ENCODE measurements around the gene FRYL. TPM values are rescaled to one million over a fixed set of nuclear protein-coding genes. Genes with fewer than 3 reads are reported as not detected.

Gene FRYL
- total RNA-seq, 1 donor from 2014 or later: 190 TPM

DNA sequence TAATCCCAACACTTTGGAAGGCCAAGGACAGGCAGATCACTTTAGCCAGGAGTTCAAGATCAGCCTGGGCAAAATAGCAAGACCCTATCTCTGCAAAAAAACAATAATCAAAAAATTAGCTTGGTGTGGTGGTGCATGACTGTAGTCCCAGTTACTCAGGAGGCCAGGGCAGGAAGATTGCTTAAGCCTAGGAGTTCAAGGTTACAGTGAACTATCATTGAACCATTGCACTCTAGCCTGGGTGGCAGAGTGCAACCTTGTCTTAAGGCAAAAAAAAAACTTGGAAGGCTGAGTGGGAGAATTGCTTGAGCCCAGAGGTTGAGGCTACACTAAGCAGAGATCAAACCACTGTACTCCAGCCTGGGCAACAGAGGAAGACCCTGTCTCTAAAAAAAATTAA lies 5.2 kb upstream of the FRYL start:
- no peak for DNase-seq
- Mint-ChIP-seq H3K4me3 (ENCODE audit: unreplicated experiment) (no peak overlapping the region), H3K9me3 (ENCODE audit: unreplicated experiment) (peaks cover 10% of the 10 kb centered on the region), H3K27me3 (ENCODE audit: unreplicated experiment) (peaks cover 7% of the 10 kb centered on the region), H3K27ac (ENCODE audit: unreplicated experiment) (no peak overlapping the region), H3K4me1 (ENCODE audit: low read depth, unreplicated experiment) (peaks cover 21% of the 10 kb centered on the region), H3K36me3 (ENCODE audit: unreplicated experiment) (peaks cover 4% of the 10 kb centered on the region)
- TF ChIP-seq, protein P1, sequence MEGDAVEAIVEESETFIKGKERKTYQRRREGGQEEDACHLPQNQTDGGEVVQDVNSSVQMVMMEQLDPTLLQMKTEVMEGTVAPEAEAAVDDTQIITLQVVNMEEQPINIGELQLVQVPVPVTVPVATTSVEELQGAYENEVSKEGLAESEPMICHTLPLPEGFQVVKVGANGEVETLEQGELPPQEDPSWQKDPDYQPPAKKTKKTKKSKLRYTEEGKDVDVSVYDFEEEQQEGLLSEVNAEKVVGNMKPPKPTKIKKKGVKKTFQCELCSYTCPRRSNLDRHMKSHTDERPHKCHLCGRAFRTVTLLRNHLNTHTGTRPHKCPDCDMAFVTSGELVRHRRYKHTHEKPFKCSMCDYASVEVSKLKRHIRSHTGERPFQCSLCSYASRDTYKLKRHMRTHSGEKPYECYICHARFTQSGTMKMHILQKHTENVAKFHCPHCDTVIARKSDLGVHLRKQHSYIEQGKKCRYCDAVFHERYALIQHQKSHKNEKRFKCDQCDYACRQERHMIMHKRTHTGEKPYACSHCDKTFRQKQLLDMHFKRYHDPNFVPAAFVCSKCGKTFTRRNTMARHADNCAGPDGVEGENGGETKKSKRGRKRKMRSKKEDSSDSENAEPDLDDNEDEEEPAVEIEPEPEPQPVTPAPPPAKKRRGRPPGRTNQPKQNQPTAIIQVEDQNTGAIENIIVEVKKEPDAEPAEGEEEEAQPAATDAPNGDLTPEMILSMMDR (IDR thresholded peaks at IDR 0.05; ENCODE audit: partially characterized antibody, unreplicated experiment): no peak

DNA sequence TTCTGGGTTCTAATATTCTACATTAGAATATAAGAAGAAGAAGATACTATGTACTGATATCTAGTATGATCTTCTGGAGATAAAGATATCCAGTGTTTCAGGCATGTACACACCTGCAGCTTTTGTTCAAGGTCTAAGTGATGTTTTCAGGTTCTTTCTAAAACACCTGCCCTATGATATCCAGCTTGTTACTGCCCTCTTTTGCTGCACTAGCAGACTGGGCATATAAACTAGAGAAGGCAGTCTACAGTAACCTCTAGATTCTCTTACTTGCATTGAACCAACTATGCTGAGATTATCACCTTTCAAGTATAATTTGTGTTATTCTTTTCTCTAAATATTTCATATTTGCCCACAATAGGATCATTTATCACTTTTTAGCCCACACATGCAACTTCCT lies 1.9 kb upstream of the FRYL start:
- Mint-ChIP-seq H3K36me3 (ENCODE audit: unreplicated experiment) (no peaks in the 10 kb centered on the region), H3K27me3 (ENCODE audit: unreplicated experiment) (peaks cover 19% of the 10 kb centered on the region), H3K9me3 (ENCODE audit: unreplicated experiment) (peaks cover 26% of the 10 kb centered on the region), H3K27ac (ENCODE audit: unreplicated experiment) (no peak overlapping the region), H3K4me3 (ENCODE audit: unreplicated experiment) (no peak overlapping the region), H3K4me1 (ENCODE audit: low read depth, unreplicated experiment) (peaks cover 22% of the 10 kb centered on the region)
- TF ChIP-seq, protein P1 (IDR thresholded peaks at IDR 0.05; ENCODE audit: partially characterized antibody, unreplicated experiment): no peak
- DNase-seq: no peak

DNA sequence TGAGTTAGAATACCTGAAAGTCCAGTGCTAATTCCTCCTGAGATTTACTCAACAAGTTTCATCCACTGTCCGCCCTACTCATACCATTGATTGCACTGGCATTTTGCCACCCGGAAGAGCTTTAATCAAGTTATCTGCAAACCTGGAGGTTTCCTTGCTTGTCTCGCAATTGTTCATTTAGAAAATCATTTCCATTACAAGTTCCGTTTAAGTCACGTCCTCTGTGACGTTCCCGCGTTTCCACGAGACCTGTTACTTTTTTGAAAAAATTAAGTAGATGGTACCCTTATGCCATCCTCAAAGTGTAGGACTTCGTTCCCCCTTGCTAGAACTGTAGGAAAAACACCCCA lies 761 bp upstream of the FRYL start:
- Mint-ChIP-seq H3K4me3 (ENCODE audit: unreplicated experiment) (peak overlapping the region; percentile 97), H3K4me1 (ENCODE audit: low read depth, unreplicated experiment) (peaks cover 23% of the 10 kb centered on the region), H3K36me3 (ENCODE audit: unreplicated experiment) (no peaks in the 10 kb centered on the region), H3K27ac (ENCODE audit: unreplicated experiment) (peak overlapping the region; percentile 93), H3K27me3 (ENCODE audit: unreplicated experiment) (peaks cover 21% of the 10 kb centered on the region), H3K9me3 (ENCODE audit: unreplicated experiment) (peaks cover 29% of the 10 kb centered on the region)
- TF ChIP-seq, protein P1 (IDR thresholded peaks at IDR 0.05; ENCODE audit: partially characterized antibody, unreplicated experiment): no peak
- no peak for DNase-seq

DNA sequence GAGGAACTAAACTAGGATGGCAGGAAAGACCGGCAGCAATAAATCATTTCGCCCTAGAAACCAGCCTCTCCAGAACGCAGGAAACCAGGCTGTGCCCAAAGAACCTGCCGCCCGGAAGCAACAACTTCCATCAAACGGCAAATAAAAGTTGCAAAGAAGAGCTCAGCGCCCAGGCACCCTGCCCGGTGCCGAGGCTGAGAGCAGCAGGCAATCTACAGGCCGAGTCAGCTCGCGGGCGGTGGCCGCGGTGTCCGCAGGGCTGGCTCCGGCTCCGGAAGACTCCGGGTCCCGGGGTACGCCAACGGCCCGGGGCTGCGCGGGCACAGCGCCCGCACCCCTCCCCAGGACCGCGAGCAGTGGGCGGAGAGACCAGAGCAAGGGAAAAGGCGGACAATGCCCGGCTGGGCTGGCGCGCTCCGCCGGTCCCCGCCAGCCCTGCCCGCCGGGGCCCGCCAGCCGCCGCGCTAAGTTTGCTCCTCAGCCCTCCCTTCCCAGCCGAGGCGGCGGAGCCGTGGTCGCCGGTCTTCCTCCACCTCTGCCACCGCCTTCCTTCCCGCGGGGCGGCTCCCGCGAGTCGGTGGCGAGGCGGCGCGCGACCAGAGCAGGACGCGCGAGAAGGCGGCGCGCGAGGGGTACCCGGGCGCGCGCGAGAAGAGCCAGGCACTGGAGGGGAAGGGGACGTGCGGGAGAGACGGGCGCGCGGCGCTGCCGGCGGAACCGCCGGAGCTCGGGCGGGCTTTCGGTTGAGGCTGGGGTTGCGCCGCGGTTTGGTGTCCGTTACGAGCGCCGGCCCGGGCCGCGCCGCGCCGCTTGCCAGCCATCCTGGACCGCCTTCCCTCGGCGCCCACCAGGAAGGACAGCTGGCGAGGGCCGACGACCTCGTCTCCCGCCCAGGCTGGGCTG lies 733 bp downstream of the FRYL start:
- Mint-ChIP-seq H3K4me3 (ENCODE audit: unreplicated experiment) (peak overlapping the region; percentile 99), H3K4me1 (ENCODE audit: low read depth, unreplicated experiment) (peaks cover 29% of the 10 kb centered on the region)
- TF ChIP-seq, protein P1 (IDR thresholded peaks at IDR 0.05; ENCODE audit: partially characterized antibody, unreplicated experiment): no peak

DNA sequence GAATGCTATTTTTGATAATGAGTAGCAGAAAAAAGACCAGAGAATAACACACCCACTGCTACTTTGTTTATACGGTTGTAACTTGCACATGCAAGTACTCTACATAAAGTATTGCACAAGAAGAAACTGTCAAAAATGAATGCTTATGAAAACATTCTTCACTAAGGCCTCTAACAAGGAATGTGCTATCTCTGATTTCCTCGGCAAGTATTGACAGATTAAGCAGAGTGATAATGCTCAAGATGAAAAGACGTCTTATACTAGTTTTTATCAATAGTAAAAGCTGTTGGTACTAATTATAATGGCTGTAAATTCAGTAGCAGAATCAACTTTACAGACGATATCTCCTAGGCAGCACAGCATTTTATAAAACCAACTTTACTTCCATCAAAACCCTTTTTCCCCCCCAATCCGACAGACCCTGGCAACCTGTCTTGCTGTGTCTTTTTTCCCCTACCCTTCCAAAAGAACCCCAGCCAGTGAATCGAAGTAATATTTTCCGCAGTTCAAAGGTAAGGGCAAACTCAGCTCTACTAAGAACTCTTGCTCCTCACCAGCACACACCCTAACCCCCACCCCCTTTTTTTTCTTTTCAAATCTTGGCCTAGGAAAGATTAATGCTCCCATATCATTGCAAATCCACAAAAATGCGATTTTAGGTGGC lies 1.5 kb downstream of the FRYL start:
- Mint-ChIP-seq H3K4me1 (ENCODE audit: low read depth, unreplicated experiment) (peaks cover 27% of the 10 kb centered on the region), H3K36me3 (ENCODE audit: unreplicated experiment) (no peaks in the 10 kb centered on the region), H3K4me3 (ENCODE audit: unreplicated experiment) (peak overlapping the region; percentile 99), H3K27ac (ENCODE audit: unreplicated experiment) (peak overlapping the region; percentile 99), H3K27me3 (ENCODE audit: unreplicated experiment) (peaks cover 21% of the 10 kb centered on the region), H3K9me3 (ENCODE audit: unreplicated experiment) (peaks cover 29% of the 10 kb centered on the region)
- DNase-seq: no peak
- TF ChIP-seq, protein P1 (IDR thresholded peaks at IDR 0.05; ENCODE audit: partially characterized antibody, unreplicated experiment): no peak

More for the DNA sequence above, 733 bp downstream of the FRYL start:
- H3K27ac Mint-ChIP-seq (ENCODE audit: unreplicated experiment): peak overlapping the region; percentile 99
- H3K9me3 Mint-ChIP-seq (ENCODE audit: unreplicated experiment): peaks cover 29% of the 10 kb centered on the region
- H3K27me3 Mint-ChIP-seq (ENCODE audit: unreplicated experiment): peaks cover 21% of the 10 kb centered on the region
- no peaks in the 10 kb centered on the region for H3K36me3 Mint-ChIP-seq (ENCODE audit: unreplicated experiment)
- peak; percentile 69 for DNase-seq

Data from glutamatergic neuron (in vitro differentiated cells).